GM18499 (cell line): ENCODE results near the gene RHOF.

ENCODE experiments used
- ATAC-seq: cut with Tn5 transposase; IDR thresholded peaks from one replicate; pipeline ENCODE4 v1.9.1; 2021; ENCODE audit warnings: moderate number of reproducible peaks; ENCODE audit not compliant: insufficient read depth, unreplicated experiment

RHOF gene

DNA sequence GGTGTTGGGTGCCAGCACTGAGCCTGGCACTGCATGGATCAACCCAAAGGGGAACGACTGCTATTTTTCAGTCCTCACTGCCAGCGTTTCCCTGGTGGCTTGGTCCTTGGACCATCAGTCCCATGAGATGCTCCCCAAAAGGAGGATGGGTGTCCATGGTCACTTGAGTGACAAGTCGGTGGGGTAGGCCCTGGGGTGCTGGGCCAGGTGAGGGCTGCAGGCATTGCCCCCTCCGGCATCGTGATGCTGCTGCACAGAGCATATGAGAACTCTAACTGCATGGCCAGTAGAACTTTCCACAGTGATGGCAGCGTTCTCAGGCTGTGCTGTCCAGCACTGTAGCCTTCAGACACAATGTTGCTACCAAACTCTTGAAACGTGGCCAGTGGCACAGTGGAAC, 26.6 kb upstream of the RHOF start:
- no peak for ATAC-seq

GRCh38 chr12:121819212-121819949, 25.9 kb upstream of the RHOF start:
- ATAC-seq = no peak

GRCh38 chr12:121817648-121818043, 24.2 kb upstream of the RHOF start:
- no peak for ATAC-seq

DNA sequence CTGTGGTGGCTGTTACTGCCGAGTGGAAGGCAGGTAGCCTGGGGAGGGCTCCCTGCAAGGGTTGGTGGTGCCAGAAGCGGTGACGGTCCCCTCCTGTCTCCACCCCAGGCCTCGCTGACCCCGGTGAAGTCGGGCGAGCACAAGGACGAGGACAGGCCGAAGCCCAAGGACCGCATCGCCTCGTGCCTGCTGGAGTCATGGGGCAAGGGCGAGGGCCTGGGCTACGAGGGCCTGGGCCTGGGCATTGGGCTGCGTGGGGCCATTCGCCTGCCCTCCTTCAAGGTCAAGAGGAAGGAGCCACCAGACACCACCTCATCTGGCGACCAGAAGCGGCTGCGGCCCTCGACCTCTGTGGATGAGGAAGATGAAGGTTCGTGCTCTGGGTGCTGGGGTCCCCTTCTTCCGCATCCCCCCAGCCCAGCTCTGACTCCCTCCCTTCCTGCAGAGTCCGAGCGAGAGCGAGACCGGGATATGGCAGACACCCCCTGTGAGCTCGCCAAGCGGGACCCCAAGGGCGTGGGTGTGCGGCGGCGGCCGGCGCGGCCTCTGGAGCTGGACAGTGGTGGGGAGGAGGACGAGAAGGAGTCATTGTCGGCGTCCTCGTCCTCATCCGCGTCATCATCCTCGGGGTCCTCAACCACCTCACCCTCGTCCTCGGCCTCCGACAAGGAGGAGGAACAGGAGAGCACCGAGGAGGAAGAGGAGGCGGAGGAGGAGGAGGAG, 23.6 kb upstream of the RHOF start:
- no peak for ATAC-seq

- no peak for ATAC-seq
Measured at GRCh38 chr12:121815263-121815662, 21.8 kb upstream of the RHOF start.

DNA sequence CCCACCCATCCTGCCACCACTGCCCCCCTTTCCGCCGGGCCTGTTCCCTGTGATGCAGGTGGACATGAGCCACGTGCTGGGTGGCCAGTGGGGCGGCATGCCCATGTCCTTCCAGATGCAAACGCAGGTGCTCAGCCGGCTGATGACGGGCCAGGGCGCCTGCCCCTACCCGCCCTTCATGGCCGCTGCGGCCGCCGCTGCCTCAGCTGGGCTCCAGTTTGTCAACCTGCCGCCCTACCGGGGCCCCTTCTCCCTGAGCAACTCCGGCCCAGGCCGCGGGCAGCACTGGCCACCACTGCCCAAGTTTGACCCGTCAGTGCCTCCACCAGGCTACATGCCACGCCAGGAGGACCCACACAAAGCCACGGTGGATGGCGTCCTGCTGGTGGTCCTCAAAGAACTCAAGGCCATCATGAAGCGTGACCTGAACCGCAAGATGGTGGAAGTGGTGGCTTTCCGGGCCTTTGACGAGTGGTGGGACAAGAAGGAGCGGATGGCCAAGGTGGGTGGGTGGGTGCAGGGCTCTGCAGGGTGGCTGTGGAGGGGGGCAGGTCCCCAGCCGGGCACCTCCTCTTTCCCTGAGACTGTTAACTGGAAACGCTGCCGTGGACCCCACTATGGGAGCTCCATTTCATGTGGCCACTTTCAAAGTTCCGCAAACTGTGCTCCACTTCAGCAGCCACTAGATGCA, 21.1 kb upstream of the RHOF start:
- ATAC-seq = no peak

DNA sequence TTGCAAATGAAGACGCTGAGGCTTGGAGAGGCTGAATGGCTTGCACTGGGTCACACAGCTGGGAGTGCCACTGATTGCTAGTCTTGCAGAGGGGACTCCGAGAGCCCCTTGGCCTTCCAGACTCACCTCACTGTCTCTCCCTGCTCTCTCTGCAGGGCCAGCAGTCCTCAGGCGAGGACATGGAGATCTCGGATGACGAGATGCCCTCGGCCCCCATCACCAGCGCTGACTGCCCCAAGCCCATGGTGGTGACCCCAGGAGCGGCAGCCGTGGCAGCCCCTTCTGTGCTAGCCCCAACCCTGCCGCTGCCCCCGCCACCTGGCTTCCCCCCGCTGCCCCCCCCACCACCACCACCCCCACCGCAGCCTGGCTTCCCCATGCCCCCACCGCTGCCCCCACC, 20.5 kb upstream of the RHOF start:
- ATAC-seq = no peak

DNA sequence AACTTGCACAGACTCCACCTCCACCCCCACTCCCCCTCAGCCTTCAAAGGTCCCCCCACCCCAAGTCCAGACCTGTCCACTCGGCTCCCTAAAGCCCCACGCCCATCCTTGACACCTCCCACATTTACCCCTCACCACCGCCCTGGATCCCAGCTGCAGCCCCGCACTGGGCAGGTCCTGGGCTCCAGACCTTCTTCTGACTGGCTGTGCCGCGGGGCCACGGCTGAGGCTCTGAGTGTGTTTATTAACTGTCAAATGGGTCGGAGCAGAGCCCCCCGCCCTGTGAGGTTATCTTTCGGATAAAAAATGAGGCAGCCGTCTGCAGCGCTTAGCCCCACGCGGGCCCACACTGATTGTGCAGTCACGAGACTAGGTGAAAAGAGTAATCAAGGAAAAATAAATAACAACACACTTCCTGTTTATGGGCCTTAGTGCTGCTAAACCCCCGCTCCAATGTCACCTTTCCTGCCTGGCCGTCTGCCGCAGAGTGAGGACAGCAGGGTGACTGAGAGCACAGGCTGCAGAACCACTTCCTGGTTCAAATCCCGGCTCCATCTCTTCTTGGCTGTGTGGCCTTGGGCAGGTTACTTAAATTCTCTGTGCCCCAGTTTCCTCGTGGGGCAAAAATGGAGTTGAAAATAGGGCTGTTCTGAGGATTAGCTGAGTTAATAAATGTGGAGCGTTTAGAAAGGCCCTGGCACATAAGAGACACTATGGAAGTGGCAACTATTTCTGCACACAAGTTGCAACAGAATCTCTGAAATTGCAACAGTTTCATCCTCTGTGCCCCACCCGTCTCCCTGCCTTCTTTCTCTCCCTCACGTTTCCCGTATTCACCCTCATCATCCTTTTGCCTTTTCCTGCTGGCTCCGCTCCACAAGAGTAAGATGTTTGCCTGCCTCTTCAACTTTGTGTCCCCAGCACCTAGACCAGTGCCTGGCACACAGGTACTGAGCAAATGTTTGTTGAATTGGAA, 19.7 kb upstream of the RHOF start:
- ATAC-seq = no peak

GRCh38 chr12:121812320-121812871, 18.9 kb upstream of the RHOF start:
- ATAC-seq = no peak

DNA sequence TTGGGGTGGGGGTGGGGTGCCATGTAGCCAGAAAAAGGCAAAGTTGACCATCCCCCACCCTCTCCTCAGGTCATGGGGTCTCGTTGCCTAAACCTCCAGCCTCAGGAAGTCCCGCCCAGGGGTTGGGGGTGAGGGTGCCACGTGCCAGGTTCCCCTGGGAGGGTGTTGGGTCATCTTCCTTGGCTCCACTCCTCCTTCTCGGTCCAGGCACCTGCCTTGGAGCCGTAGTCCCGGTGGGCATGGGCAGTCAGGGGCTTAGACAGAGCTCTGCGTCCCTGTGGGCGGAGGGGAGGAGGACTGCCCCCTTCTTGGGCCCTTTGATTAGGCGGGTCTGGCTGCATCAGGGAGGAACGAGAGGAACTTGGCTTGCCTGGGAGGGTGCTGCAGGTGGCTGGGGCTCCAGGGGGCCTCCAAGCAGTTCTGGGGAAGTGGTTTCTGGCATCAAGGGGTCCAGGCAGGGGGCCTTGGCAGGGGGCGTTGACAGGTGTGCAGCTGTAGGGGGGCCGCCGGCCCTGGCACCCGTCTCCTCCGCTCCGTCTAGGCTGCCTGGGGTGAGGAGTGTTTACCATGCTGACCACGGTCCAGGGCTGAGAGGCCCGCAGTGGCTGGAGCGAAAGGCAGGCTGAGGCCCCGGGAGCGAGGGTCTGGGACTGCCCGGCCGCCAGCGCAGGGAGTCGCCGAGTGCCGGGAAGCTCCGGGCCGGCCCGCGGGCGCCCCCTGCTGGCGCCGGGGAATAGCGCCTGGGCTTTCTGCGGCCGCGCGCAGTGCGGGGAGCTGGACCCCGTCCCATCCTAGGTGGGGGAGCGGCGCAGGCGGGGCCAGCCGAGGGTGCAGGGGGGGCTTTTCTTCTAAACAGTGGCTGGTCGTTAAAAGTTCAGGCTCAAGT, 18.2 kb upstream of the RHOF start:
- no peak for ATAC-seq

- no peak for ATAC-seq
Measured at GRCh38 chr12:121810833-121811433, 17.4 kb upstream of the RHOF start.

- ATAC-seq = no peak
Measured at GRCh38 chr12:121810234-121810817, 16.8 kb upstream of the RHOF start.

DNA sequence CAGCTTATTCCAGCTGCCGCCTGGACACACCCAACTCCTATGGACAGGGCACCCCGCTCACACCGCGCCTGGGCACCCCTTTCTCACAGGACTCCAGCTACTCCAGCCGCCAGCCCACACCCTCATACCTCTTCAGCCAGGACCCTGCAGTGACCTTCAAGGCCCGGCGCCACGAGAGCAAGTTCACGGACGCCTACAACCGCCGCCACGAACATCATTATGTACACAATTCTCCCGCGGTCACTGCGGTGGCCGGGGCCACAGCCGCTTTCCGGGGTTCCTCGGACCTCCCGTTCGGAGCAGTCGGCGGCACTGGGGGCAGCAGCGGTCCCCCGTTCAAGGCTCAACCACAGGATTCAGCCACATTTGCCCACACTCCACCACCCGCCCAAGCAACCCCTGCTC, 16.2 kb upstream of the RHOF start:
- ATAC-seq = no peak

GRCh38 chr12:121808623-121809022, 15.1 kb upstream of the RHOF start:
- no peak for ATAC-seq

DNA sequence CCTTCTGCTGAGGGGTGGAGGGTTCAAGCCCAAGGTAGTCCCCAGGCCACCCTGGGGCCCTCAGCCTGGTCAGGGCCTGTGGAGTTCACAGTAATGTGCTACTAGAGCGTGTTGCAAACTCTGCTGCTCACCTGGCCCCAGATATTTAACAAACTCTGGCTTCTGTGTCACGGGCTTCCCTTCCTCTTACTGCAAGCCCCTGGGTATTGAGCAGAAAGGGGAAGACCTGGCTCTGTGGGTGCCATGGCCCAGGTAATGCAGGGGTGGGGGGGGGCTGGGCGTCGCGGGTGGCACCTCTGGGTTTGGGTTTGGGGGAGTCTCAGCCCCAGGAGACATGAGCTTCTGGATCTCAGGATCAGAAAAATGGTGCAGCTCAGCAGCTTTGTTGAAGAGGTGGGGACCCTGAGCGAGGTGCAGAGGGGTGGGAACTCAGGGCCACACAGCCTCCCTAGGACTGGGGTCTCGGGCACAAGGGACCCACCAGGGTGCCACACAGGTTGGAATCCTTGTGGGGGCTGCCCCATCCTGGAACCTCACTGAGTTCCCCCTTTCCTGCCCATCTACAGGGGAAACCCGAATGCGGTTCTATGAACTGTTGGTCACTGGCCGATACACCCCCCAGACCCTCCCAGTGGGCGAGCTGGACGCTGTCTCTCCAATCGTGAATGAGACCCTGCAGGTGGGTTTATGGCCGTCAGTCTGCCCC, 14.3 kb upstream of the RHOF start:
- no peak for ATAC-seq

- no peak for ATAC-seq
Measured at GRCh38 chr12:121806546-121807423, 13.3 kb upstream of the RHOF start.
